Left forelimb (tissue), 1 donor: Measurements from ENCODE around the gene HLA-DQB2.

Experiments
- DNase-seq: peaks from one replicate; pipeline ENCODE4 v3.0.0-alpha.2; 2018; ENCODE audit warnings: low spot score

HLA-DQB2 gene

GRCh38 chr6:32744776-32745175, 18.6 kb downstream of the HLA-DQB2 start:
- DNase-seq: no peak

DNA sequence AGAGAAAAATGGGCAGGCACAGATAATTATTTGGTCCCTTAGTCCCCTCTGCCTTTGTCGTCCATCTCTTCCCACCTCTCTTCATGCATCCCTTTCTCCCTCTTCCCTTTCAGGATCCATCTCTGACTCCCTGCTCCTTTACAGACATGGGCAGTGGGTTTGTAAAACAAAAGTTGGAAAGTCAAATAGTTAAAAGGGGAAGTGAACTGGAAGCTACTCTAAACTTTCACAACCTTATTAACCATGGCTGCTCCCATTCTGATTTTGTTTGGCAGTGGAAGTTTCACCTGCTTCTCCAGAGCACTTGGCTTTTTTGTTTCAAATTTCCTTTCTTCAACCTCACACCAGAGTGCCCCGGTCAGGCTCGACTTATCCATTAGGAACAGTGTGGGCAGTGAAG, 21.0 kb downstream of the HLA-DQB2 start:
- no peak for DNase-seq

DNA sequence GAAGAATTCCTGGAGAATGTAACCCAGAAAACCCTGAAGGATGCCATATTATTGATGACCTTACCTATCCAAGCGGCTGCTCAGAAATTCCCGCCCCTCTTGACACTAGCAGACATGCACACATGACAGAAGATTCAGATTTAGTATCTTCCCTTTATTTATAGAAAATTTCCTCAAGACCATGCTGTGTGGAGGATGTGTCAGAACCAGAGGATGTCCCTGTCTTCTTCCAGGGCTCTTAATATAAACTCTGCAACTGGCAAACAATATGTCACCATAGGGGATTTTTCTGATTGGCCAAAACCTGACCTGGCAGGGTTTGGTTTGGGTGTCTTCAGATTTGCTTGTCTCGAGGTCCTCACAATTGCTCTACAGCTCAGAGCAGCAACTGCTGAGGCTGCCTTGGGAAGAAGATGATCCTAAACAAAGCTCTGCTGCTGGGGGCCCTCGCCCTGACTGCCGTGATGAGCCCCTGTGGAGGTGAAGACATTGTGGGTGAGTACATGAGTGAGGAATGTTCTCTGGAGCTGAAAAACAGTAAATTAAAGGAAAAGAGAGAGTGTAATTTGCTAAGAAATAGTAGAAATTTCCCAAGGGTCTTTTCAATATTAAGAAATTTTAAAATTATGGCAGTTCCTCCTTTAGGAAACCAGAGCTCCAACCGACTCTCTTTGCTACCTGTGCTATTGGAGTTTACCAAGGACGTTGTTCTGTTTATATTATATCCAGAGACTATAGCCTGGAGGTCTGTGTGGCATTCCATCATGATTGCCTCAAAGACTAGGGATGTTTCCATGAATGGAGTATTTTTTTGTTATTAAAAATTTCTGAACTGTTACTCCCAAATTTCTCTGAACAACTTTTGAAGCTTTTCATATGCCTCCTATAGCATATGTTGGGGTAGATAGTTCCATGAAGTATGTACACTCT, 22.0 kb downstream of the HLA-DQB2 start, which contains the start of gene HLA-DQA2:
Gene HLA-DQA2 (plus strand): TSS at position 361 of the 930 bp plus-strand sequence. CDS start 53 bp downstream, at position 414.
- no peak for DNase-seq

GRCh38 chr6:32738126-32738525, 25.2 kb downstream of the HLA-DQB2 start:
- no peak for DNase-seq

- no peak for DNase-seq
Observed at GRCh38 chr6:32718879-32719278, 44.5 kb downstream of the HLA-DQB2 start.

GRCh38 chr6:32716396-32716795, 46.9 kb downstream of the HLA-DQB2 start:
- no peak for DNase-seq

DNA sequence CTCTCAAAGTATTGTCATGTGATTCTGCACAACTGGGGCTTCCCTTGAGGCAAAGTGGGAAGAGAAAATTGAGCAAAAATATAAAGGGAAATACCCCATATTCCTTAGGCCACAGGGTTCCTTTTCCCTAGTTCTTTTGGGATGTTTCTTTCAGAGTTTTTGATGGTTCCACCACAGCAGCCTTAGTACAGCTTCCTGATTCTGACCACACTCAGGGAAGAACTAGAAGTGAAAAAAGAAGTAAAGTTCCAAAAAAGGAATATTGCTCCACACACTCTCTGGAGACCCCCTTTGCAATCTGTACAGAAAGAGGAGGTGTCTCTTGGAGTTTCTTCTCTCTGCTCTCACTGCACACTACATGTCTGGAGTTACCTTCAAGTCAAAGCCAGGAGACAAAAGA, 50.1 kb downstream of the HLA-DQB2 start:
- DNase-seq: no peak

GRCh38 chr6:32709625-32710024, 53.7 kb downstream of the HLA-DQB2 start:
- no peak for DNase-seq
